Testis (tissue), 2 donors: ENCODE results near the gene SAT2.

Source experiments
- POLR2A ChIP-seq: fragments of 450-650 bp; IDR thresholded peaks from one replicate; pipeline ENCODE4 v1.6.1; 2017; ENCODE audit warnings: antibody characterized with exemption, mild to moderate bottlenecking, moderate library complexity
- TF ChIP-seq, protein P1 (sequence below), 3 experiments: fragments of 450-650 bp in 2 of 3; fragments of 200-600 bp in 1 of 3; sonication (generic) in 1 of 3; IDR thresholded peaks; one replicate each; pipeline ENCODE4 v1.5.1; 2016 to 2019; ENCODE audit warnings: antibody characterized with exemption in 3 of 3, mild to moderate bottlenecking in 2 of 3, moderate library complexity in 1 of 3

DNA sequence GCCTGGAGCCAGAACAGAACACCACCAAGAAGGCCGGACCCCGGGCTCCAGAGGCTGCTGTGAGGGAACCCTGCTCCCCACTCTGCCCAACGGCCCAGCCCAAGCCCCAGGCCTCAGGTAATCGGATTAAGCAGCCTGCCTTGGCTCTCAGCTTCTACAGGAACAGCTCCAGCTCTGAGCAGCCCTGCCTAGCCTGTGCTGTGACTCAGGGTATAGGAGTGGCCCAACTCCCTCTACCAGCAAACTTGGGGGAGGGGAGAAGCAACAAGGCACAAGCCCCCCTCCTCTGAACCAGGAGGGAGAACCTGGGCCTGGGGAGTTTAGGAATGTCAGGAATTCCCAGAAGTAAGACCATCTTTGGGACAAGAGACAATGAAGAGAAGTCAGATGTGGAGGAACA is 36.9 kb downstream of the SAT2 start:
- TF ChIP-seq, protein P1, sequence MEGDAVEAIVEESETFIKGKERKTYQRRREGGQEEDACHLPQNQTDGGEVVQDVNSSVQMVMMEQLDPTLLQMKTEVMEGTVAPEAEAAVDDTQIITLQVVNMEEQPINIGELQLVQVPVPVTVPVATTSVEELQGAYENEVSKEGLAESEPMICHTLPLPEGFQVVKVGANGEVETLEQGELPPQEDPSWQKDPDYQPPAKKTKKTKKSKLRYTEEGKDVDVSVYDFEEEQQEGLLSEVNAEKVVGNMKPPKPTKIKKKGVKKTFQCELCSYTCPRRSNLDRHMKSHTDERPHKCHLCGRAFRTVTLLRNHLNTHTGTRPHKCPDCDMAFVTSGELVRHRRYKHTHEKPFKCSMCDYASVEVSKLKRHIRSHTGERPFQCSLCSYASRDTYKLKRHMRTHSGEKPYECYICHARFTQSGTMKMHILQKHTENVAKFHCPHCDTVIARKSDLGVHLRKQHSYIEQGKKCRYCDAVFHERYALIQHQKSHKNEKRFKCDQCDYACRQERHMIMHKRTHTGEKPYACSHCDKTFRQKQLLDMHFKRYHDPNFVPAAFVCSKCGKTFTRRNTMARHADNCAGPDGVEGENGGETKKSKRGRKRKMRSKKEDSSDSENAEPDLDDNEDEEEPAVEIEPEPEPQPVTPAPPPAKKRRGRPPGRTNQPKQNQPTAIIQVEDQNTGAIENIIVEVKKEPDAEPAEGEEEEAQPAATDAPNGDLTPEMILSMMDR (IDR thresholded peaks at IDR 0.05): no peak
- TF ChIP-seq POLR2A: no peak
